GM10248 (cell line): Measurements from ENCODE around the gene LRCH4.
A peak's percentile ranks its signal among the peaks of the same experiment; 100 is the strongest.

ENCODE experiments used
- CTCF ChIA-PET: fragments of 300-600 bp; sonication (Branson Sonifier 250); formaldehyde crosslinking; extraction: SDS; loops from one replicate; lab custom pipeline; 2021; ENCODE audit warnings: antibody characterized with exemption; lab: Yijun Ruan, JAX
- POLR2A ChIA-PET: fragments of 350-650 bp; sonication (Branson Sonifier 250); formaldehyde crosslinking; extraction: SDS; loops from one replicate; lab custom pipeline; 2020; ENCODE audit warnings: antibody characterized with exemption; lab: Yijun Ruan, JAX
- DNase-seq: peaks from one replicate; pipeline ENCODE4 v3.0.0; 2012; ENCODE audit errors: extremely low spot score
- TF ChIP-seq, protein P1 (sequence below): IDR thresholded peaks from 2 replicates; pipeline ENCODE4 v1.5.1; 2012; ENCODE audit warnings: mild to moderate bottlenecking, low read depth; ENCODE audit errors: extremely low read depth, missing control alignments, control extremely low read depth

Gene LRCH4

GRCh38 chr7:100571829-100572116 lies 14.2 kb downstream of the LRCH4 start:
- no peak for DNase-seq
- POLR2A ChIA-PET, result interaction anchor here (1.1 kb wide), 1 partner anchor 14 kb away, joined by 3 read pairs; the partner anchor contains the start of genes FBXO24 and LRCH4
- CTCF ChIA-PET, result interaction anchor here (1.0 to 2.2 kb wide), 6 partner anchors 12 to 154 kb away, joined by 3 to 13 read pairs (median 4); partner anchors contain the start of genes FBXO24 and LRCH4
- TF ChIP-seq, protein P1, sequence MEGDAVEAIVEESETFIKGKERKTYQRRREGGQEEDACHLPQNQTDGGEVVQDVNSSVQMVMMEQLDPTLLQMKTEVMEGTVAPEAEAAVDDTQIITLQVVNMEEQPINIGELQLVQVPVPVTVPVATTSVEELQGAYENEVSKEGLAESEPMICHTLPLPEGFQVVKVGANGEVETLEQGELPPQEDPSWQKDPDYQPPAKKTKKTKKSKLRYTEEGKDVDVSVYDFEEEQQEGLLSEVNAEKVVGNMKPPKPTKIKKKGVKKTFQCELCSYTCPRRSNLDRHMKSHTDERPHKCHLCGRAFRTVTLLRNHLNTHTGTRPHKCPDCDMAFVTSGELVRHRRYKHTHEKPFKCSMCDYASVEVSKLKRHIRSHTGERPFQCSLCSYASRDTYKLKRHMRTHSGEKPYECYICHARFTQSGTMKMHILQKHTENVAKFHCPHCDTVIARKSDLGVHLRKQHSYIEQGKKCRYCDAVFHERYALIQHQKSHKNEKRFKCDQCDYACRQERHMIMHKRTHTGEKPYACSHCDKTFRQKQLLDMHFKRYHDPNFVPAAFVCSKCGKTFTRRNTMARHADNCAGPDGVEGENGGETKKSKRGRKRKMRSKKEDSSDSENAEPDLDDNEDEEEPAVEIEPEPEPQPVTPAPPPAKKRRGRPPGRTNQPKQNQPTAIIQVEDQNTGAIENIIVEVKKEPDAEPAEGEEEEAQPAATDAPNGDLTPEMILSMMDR, result no peak

GRCh38 chr7:100570954-100571828 lies 14.7 kb downstream of the LRCH4 start:
- CTCF ChIA-PET, result interaction anchor here (1.0 to 2.2 kb wide), 6 partner anchors 11 to 155 kb away, joined by 3 to 13 read pairs (median 4); partner anchors contain the start of genes FBXO24 and LRCH4
- TF ChIP-seq, protein P1, result no peak
- DNase-seq, result no peak
- POLR2A ChIA-PET, result interaction anchor here (1.1 kb wide), 1 partner anchor 15 kb away, joined by 3 read pairs; the partner anchor contains the start of genes FBXO24 and LRCH4

- DNase-seq, result peak; percentile 60
- ChIA-PET POLR2A (interaction anchor here (0.6 kb wide), 1 partner anchor 17 kb away, joined by 4 read pairs; the partner anchor contains the start of genes FBXO24 and LRCH4), CTCF (interaction anchor here (0.9 to 11.9 kb wide), 7 partner anchors 10 to 80 kb away, joined by 3 to 288 read pairs (median 7); partner anchors contain the start of gene FBXO24)
- TF ChIP-seq, protein P1, result peak; percentile 31
Measured at GRCh38 chr7:100568896-100569844, 16.8 kb downstream of the LRCH4 start.

GRCh38 chr7:100568176-100568895 lies 17.6 kb downstream of the LRCH4 start:
- ChIA-PET CTCF (interaction anchor here (0.9 to 11.9 kb wide), 6 partner anchors 9 to 21 kb away, joined by 3 to 288 read pairs (median 7); partner anchors contain the start of gene FBXO24), POLR2A (interaction anchor here (0.6 kb wide), 1 partner anchor 18 kb away, joined by 4 read pairs; the partner anchor contains the start of genes FBXO24 and LRCH4)
- no peak for DNase-seq
- TF ChIP-seq, protein P1, result no peak

DNA sequence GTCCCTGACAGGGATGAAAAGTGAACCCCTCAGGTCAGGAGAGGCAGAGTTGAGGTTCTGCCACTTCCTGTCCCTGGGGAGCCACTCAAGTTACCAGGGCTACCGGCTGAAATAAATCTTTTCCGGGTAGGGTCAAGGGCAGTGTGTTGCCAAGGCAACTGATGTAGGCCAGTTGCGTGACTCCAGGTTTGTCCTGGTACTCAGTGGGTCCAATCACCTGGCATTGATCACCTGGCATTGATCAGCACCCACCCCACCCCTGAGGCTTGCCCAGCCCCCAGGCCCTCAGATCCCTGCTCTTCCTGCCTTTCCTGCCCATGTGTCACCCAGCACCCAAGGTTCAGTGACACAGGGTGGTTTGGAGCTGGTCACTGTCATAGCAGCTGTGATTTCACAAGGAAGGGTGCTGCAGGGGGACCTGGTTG lies 18.2 kb downstream of the LRCH4 start:
- CTCF ChIA-PET, result interaction anchor here (1.1 to 11.9 kb wide), 3 partner anchors 8 to 40 kb away, joined by 3 to 288 read pairs (median 19); no protein-coding TSS in a partner anchor
- TF ChIP-seq, protein P1, result no peak
- DNase-seq, result no peak
- POLR2A ChIA-PET, result no interaction called here
